IPS-20b (cell line): ENCODE data around the gene CDH3.

Source experiments
- H3K27ac ChIP-seq: one replicate; pipeline ENCODE4 v1.5.1; 2013; ENCODE audit warnings: low read length
- H3K27me3 ChIP-seq: 2 replicates; pipeline ENCODE4 v1.6.1; 2013; ENCODE audit warnings: mild to moderate bottlenecking, low read length, inconsistent platforms; ENCODE audit not compliant: insufficient read depth
- H3K36me3 ChIP-seq: 2 replicates; pipeline ENCODE4 v1.6.1; 2013; ENCODE audit warnings: low read depth, mild to moderate bottlenecking, inconsistent platforms, low read length, moderate library complexity; ENCODE audit not compliant: insufficient read depth
- H3K4me1 ChIP-seq: 2 replicates; pipeline ENCODE4 v1.6.1; 2013; ENCODE audit warnings: mild to moderate bottlenecking, control low read depth, inconsistent platforms, low read length, moderate library complexity; ENCODE audit not compliant: insufficient read depth
- H3K4me3 ChIP-seq: 2 replicates; pipeline ENCODE4 v1.5.1; 2013; ENCODE audit warnings: mild to moderate bottlenecking, low read length, inconsistent platforms
- H3K9ac ChIP-seq: 2 replicates; pipeline ENCODE4 v1.6.1; 2013; ENCODE audit warnings: low read depth, mild to moderate bottlenecking, inconsistent platforms, low read length, moderate library complexity
- H3K9me3 ChIP-seq: 2 replicates; pipeline ENCODE4 v1.6.1; 2013; ENCODE audit warnings: mild to moderate bottlenecking, low read depth, low read length, inconsistent platforms; ENCODE audit not compliant: insufficient read depth

CDH3 gene

DNA sequence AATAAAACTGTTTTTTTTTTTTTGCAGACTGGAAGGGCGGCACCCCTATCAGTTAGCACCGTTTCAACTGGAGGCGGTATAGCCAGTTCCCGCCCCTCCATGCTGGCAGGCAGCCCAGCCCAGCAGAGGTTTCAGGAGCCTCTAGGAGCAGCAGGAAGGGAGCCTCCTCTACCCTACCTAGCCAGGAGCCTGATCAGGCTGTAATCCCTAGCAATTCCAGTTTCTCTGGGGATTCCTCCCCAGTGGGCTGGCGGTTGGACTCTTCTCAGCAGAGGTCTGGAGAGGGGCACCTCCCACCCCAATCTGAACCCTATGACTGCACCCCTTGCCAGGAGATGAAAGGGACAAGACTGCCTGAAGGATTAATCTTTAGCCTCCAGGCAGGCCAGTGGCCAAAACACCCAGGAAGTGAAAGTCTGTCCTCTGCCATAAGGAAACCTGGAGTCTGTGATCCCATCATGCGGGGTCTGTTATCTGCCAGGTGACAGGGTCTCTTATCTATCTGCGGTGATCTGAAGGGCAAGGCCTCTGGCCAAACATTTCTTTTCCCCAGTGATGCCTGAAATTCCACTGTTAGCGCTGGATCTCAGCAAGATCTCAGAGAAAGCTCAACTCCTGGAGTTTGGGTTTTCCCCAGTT, 87.1 kb downstream of the CDH3 start:
- peak overlapping the region; percentile 27 for H3K4me3 ChIP-seq
- peak overlapping the region; percentile 9 for H3K27ac ChIP-seq

DNA sequence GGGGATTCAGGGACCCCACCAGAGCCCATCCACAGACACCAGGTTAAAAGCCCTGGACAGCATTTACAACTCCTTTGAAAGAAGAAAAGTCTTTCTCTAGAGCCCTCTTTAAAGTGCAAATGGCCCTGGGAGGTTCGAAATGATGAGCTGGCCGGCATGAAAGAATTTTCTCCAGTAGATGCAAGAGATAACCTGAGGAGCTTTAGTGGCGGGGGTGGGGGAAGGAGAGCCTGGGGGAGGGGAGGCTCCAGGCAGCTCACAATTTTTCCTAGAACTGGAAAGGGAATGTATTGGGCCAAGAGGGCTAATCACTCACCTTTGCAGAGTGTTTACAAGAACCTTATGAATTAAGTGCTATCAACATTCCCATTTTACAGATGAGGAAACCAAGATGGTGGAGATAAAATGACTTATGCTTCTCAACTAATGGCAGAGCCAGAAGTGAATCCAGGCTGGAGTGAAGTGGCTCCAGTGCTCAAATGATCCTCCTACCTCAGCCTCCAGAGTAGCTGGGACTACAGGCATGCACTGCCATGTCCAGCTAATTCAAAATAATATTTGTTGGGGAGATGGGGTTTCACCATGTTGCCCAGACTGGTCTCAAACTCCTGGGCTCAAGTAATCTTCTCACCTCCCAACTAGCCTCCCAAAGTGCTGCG, 87.8 kb downstream of the CDH3 start:
- Histone ChIP-seq H3K27ac (peak overlapping the region; percentile 9), H3K4me1 (peaks cover 17% of the 10 kb centered on the region), H3K4me3 (peak overlapping the region; percentile 27), H3K9me3 (no peaks in the 10 kb centered on the region), H3K9ac (peak overlapping the region; percentile 40; the same call in 1 of the 2 replicates), H3K27me3 (peaks cover 15% of the 10 kb centered on the region), H3K36me3 (no peaks in the 10 kb centered on the region)

More for the DNA sequence above, 87.1 kb downstream of the CDH3 start:
- no peaks in the 10 kb centered on the region for H3K9me3 ChIP-seq
- H3K36me3 ChIP-seq, result no peaks in the 10 kb centered on the region
- H3K4me1 ChIP-seq, result peaks cover 17% of the 10 kb centered on the region
- H3K27me3 ChIP-seq, result peaks cover 10% of the 10 kb centered on the region; the same call in 1 of the 2 replicates
- peak overlapping the region; percentile 40; the same call in 1 of the 2 replicates for H3K9ac ChIP-seq

DNA sequence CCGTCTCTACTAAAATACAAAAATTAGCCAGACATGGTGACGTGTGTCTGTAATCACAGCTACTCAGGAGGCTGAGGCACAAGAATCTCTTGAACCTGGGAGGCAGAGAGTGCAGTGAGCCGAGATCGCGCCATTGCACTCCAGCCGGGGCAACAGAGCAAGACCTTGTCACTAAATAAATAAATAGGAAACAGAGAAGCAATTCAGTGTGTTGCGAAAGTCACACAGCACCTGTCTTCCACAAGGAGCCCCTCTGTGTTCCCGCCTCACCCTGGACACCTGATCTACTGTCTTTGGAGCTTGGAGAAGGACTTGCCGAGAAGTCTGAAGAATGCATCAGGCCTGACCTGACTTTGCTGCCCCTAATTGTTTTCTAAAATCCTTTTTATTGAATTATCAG, 88.5 kb downstream of the CDH3 start:
- Histone ChIP-seq H3K27ac (no peak overlapping the region), H3K27me3 (peaks cover 22% of the 10 kb centered on the region), H3K9me3 (no peaks in the 10 kb centered on the region)

DNA sequence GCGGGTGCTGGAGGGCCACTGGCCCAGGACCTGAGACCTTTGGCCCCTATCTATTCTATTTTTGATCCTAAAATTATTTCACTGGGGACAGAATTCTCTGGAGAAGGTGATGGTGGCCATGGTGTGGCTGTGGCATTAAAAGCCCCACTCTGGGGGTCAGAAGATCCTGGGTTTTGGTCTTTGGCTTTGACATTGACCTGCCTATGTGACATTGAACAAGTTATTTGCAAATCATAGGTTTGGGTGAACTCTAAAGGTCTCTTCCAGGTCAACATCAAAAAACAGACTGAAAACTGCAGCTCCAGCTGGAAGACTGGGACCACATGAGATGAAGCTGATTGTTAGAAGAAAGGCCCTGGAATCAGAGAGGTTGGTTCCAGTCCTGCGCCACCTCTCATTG, 89.7 kb downstream of the CDH3 start:
- peaks cover 22% of the 10 kb centered on the region for H3K27me3 ChIP-seq
- no peak overlapping the region for H3K9ac ChIP-seq
- no peaks in the 10 kb centered on the region for H3K9me3 ChIP-seq
- H3K36me3 ChIP-seq, result peaks cover 2% of the 10 kb centered on the region; the same call in 1 of the 2 replicates
- no peak overlapping the region for H3K4me3 ChIP-seq
- H3K4me1 ChIP-seq, result peaks cover 17% of the 10 kb centered on the region
- no peak overlapping the region for H3K27ac ChIP-seq

More for the DNA sequence above, 88.5 kb downstream of the CDH3 start:
- H3K36me3 ChIP-seq, result no peaks in the 10 kb centered on the region
- H3K9ac ChIP-seq, result no peak overlapping the region
- H3K4me3 ChIP-seq, result no peak overlapping the region
- H3K4me1 ChIP-seq, result peaks cover 17% of the 10 kb centered on the region

DNA sequence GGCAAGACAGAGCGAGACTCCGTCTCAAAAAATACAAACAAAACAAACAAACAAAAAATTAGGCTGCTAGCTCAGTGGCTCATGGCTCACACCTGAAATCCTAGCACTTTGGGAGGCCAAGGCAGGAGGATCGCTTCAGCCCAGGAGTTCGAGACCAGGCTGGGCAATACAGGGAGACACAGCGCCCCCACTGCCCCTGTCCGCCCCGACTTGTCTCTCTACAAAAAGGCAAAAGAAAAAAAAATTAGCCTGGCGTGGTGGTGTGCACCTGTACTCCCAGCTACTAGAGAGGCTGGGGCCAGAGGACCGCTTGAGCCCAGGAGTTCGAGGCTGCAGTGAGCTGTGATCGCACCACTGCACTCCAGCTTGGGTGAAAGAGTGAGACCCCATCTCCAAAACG, 91.5 kb downstream of the CDH3 start:
- H3K9me3 ChIP-seq, result no peaks in the 10 kb centered on the region
- peaks cover 19% of the 10 kb centered on the region for H3K36me3 ChIP-seq
- no peak overlapping the region; the same call in 1 of the 2 replicates for H3K4me3 ChIP-seq
- H3K9ac ChIP-seq, result no peak overlapping the region
- H3K4me1 ChIP-seq, result peaks cover 25% of the 10 kb centered on the region
- no peak overlapping the region for H3K27ac ChIP-seq
- H3K27me3 ChIP-seq, result peaks cover 22% of the 10 kb centered on the region

DNA sequence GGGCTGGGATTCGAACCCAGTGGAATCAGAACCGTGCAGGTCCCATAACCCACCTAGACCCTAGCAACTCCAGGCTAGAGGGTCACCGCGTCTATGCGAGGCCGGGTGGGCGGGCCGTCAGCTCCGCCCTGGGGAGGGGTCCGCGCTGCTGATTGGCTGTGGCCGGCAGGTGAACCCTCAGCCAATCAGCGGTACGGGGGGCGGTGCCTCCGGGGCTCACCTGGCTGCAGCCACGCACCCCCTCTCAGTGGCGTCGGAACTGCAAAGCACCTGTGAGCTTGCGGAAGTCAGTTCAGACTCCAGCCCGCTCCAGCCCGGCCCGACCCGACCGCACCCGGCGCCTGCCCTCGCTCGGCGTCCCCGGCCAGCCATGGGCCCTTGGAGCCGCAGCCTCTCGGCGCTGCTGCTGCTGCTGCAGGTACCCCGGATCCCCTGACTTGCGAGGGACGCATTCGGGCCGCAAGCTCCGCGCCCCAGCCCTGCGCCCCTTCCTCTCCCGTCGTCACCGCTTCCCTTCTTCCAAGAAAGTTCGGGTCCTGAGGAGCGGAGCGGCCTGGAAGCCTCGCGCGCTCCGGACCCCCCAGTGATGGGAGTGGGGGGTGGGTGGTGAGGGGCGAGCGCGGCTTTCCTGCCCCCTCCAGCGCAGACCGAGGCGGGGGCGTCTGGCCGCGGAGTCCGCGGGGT, 92.1 kb downstream of the CDH3 start, which contains the start of gene CDH1:
Gene CDH1 (plus strand): TSS at position 247 of the 684 bp plus-strand sequence. CDS start 124 bp downstream, at position 371.
- Histone ChIP-seq H3K27ac (no peak within 1 kb of the TSS), H3K9ac (peak within 1 kb of the TSS; percentile 82), H3K36me3 (peaks cover 24% of the 10 kb centered on the region), H3K4me3 (peak within 1 kb of the TSS; percentile 76), H3K9me3 (no peaks in the 10 kb centered on the region), H3K27me3 (peaks cover 22% of the 10 kb centered on the region), H3K4me1 (peaks cover 23% of the 10 kb centered on the region)

DNA sequence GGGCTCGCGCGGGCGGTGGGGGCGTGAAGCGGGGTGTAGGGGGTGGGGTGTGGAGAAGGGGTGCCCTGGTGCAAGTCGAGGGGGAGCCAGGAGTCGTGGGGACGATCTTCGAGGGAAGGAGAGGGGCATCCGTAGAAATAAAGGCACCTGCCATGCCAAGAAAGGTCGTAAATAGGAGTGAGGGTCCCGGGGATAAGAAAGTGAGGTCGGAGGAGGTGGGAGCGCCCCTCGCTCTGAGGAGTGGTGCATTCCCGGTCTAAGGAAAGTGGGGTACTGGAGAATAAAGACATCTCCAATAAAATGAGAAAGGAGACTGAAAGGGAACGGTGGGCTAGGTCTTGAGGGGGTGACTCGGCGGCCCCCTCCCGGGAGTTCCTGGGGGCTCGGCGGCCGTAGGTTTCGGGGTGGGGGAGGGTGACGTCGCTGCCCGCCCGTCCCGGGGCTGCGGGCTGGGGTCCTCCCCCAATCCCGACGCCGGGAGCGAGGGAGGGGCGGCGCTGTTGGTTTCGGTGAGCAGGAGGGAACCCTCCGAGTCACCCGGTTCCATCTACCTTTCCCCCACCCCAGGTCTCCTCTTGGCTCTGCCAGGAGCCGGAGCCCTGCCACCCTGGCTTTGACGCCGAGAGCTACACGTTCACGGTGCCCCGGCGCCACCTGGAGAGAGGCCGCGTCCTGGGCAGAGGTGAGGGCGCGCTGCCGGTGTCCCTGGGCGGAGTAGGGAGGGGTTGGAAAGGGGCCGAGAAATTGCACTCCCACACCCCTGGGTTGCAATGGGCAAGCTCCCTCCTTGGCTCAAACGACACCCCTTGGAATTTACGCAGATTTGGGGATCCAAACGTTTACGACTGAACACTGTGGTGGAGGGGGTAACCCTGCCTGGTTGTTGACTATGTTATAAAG, 92.9 kb downstream of the CDH3 start:
- no peak overlapping the region for H3K27ac ChIP-seq
- peaks cover 22% of the 10 kb centered on the region for H3K27me3 ChIP-seq
- peak overlapping the region; percentile 76 for H3K4me3 ChIP-seq
- peaks cover 24% of the 10 kb centered on the region for H3K36me3 ChIP-seq
- peaks cover 21% of the 10 kb centered on the region for H3K4me1 ChIP-seq
- peak overlapping the region; percentile 82 for H3K9ac ChIP-seq
- no peaks in the 10 kb centered on the region for H3K9me3 ChIP-seq

DNA sequence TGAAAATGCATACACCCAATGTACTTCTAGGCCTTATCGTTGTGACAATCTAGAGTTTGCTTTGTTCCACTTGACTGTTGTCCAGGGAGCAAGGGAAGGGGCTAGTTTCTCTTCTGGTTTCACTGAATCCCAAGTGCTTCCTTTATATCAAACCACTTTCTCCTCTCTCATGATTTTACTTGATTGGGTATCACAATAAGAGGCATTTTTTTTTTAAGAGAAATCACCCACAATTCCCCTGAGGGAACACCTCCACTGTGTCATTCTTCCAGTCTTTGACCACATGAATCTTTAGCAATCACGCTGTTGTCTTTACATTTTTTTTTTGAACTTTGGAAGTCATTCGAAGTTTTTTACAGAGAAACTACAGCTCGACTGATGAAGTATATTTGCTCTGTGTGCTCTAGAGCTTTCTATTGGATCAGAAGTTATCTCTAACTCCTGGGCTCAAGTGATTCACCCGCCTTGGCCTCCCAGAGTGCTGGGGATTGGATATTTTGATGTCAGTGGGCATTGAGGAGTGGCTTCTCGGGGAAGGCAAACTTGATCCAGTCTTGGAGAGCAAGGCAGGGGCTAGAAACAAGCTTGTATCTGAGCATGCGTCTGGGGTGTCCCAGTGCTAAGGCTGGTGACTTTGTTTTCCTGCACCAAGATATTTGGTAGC, 95.0 kb downstream of the CDH3 start:
- Histone ChIP-seq H3K36me3 (peaks cover 24% of the 10 kb centered on the region), H3K27me3 (peaks cover 22% of the 10 kb centered on the region), H3K4me1 (peaks cover 31% of the 10 kb centered on the region), H3K9me3 (no peaks in the 10 kb centered on the region), H3K4me3 (no peak overlapping the region), H3K9ac (no peak overlapping the region), H3K27ac (no peak overlapping the region)

DNA sequence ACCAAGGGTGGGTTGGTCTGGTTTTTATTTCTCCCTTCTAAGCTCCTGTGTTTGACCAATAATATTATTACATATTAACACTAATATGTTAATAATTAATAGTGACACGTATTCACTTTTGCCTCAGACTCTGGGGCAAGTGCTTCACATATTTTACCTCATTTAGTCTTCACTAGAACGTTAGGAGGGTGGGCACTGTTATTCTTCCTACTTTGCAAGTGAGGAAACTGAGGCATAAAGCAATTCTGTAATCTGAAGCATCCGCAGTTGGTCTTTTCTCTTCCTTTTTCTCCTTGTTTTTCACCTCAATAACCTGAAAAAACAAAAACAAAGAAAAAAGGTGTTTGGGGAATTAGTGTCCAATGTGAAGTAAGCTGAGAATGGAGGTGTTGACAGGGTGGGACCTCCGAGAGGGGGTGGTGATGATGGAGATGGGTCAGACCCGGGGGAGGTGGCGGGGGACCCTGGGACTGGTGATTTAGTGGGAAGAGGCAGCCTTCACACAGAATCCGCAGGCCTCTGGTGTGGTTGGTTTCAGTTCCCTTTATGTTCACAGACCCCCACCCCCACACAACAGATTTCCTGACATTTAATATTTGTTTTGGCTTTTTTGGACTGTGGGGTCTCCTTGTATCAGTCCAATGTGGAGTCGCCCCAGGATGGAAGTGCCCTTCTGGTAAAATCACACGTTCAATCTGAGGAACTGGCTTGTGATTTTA, 95.7 kb downstream of the CDH3 start:
- H3K4me3 ChIP-seq, result no peak overlapping the region
- no peak overlapping the region for H3K27ac ChIP-seq

DNA sequence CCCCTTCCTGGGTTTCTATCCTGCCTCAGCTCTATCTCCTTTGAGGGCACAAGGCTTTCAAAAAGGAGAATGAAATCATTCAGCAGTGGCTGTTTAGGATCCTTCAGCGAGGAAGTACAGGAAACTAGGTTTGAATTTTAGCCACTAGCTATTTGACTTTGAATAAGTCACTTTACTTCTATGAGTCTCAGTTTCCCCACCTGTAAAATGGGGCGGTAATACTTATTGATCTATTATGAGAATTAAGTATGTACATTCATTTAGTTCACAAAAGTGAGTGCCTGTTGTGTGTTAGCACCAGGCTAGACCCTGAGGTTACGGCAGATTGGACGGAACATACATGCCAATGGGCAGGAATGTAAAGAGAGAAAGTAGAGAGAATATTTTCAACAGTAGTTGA, 98.6 kb downstream of the CDH3 start:
- Histone ChIP-seq H3K4me3 (no peak overlapping the region), H3K9ac (no peak overlapping the region; the same call in 1 of the 2 replicates), H3K9me3 (no peaks in the 10 kb centered on the region), H3K4me1 (peaks cover 36% of the 10 kb centered on the region), H3K27me3 (no peaks in the 10 kb centered on the region), H3K27ac (no peak overlapping the region), H3K36me3 (peaks cover 29% of the 10 kb centered on the region)

More for the DNA sequence above, 95.7 kb downstream of the CDH3 start:
- Histone ChIP-seq H3K9me3 (no peaks in the 10 kb centered on the region), H3K9ac (no peak overlapping the region), H3K36me3 (peaks cover 24% of the 10 kb centered on the region), H3K4me1 (peaks cover 31% of the 10 kb centered on the region), H3K27me3 (peaks cover 22% of the 10 kb centered on the region)
